SK-N-SH (cell line): Measurements from ENCODE around the gene DUSP28.

Experiments
- CTCF ChIP-seq: fragments of 200-600 bp; sonication (generic); IDR thresholded peaks from 2 replicates; pipeline ENCODE4 v1.6.1; 2017; ENCODE audit warnings: antibody characterized with exemption, mild to moderate bottlenecking, moderate library complexity
- EP300 ChIP-seq, 2 experiments: IDR thresholded peaks; 2 replicates each; pipeline versions ENCODE4 v1.4.0 to v1.6.1; 2012; ENCODE audit warnings: borderline replicate concordance in 1 of 2, low read depth in 1 of 2, low read length in 1 of 2
- FOXM1 ChIP-seq: IDR thresholded peaks from 2 replicates; pipeline ENCODE4 v1.4.0; 2012; ENCODE audit warnings: low read depth, mild to moderate bottlenecking
- MAX ChIP-seq: IDR thresholded peaks from 2 replicates; pipeline ENCODE4 v1.4.0; 2012; ENCODE audit warnings: low read depth
- MXI1 ChIP-seq: IDR thresholded peaks from 2 replicates; pipeline ENCODE4 v1.6.1; 2012; ENCODE audit warnings: mild to moderate bottlenecking, low read depth, low read length, improper control_type of control experiment
- NRF1 ChIP-seq: IDR thresholded peaks from 2 replicates; pipeline ENCODE4 v1.6.1; 2012; ENCODE audit warnings: low read depth, mild to moderate bottlenecking, low read length
- RAD21 ChIP-seq: IDR thresholded peaks from 2 replicates; pipeline ENCODE4 v1.6.1; 2012; ENCODE audit warnings: mild to moderate bottlenecking, low read length
- RFX5 ChIP-seq: IDR thresholded peaks from 2 replicates; pipeline ENCODE4 v1.6.1; 2012; ENCODE audit warnings: mild to moderate bottlenecking, improper control_type of control experiment, low read length
- TAF1 ChIP-seq: IDR thresholded peaks from 2 replicates; pipeline ENCODE4 v1.6.1; 2012; ENCODE audit warnings: low read depth, mild to moderate bottlenecking, low read length, moderate library complexity, borderline replicate concordance
- USF2 ChIP-seq: fragments of 150-350 bp; IDR thresholded peaks from 2 replicates; pipeline ENCODE4 v1.6.1; 2017; ENCODE audit warnings: antibody characterized with exemption, low read length, low read depth, borderline replicate concordance

GRCh38 chr2:240559286-240559685, 871 bp upstream of the DUSP28 start:
- TF ChIP-seq CTCF (no peak), RAD21 (no peak), USF2 (no peak), RFX5 (no peak), FOXM1 (no peak), MXI1 (no peak), EP300 (IDR thresholded peaks at IDR 0.05; ENCODE audit: borderline replicate concordance in 1 of 2, low read depth in 1 of 2, low read length in 1 of 2) (no peak), NRF1 (no peak), TAF1 (no peak), MAX (no peak)
